Inflammatory macrophage treated with lipopolysaccharide for 4 hours (primary cell): ENCODE data around the gene GTF2F2.
"Not testable (repeated sequence)": the region's sequence is repeated elsewhere in the genome, so short reads cannot be mapped to it uniquely, and the experiment has no call there.

Experiments used
- DNase-seq: peaks from one replicate; pipeline ENCODE4 v3.0.0-alpha.2; 2020

The GTF2F2 gene

DNA sequence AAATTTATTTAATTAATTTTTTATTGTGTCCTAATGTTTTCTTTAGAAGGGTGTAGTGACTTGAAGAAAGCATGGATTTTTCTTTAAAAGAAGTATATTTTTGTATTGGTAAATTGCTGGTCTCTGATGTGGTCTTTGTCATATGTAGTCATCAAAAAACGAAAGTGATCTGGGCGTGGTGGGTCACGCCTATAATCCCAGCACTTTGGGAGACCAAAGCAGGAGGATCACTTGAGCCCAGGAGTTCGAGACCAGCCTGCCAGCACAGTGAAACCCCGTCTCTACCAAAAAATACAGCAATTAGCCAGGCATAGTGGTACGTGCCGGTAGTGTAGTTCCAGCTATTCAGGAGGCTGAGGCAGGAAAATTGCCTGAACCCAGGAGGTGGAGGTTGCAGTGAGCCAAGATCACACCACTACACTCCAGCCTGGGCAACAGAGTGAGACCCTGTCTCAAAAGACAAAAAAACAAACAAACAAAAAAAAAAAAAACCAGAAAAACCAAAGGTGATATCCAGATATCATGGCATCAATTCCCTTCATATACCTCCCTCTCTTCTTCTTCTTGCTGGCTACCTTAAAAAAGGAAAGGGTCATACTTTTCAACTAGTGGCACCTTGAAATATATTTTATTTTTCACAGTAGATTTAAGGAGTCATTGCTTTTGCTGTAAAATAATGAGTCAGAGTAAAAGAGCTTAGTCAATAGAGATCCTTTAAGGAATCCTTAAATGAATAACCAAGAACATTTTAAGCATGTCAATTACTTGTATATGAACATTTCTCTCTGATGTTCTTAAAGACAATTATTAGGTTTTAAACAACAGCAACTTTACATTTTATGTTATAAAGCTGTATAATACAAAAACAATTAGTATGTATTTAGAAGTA lies 60.6 kb downstream of the GTF2F2 start:
- DNase-seq, result no peak

DNA sequence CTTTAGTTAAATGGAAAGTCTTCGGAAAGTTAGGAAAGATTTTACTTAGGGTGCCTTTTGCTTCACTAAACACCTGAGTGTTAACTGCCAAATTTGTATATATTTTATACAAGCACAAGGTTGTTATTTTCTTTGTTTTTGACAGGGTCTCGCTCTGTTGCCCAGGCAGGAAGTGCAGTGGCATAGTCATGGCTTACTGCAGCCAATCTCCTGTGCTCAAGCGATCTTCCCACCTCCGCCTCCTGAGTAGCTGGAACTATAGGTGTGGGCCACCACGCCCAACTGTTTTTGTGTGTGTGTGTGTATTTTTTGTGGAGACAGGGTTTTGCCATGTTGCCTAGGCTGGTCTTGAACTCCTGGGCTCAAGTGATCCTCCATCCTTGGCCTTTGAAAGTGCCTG lies 64.4 kb downstream of the GTF2F2 start:
- no peak for DNase-seq

DNA sequence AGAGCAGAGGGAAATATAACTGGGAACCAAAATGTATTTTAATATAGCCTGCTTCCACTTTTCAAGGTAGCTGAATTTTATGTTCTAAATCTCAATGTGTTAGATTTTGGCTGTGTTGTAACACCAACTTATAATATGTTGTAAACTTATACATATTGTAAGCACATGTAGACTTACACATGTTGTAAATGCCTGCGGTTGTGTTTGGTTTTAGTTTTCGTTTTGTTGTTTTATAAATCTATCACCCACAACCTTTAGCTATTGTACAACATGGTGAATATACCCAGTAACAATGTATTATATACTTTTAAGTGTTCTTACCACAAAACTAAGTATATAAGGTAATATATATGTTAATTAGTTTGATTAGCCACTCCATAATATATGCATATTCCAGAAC lies 65.0 kb downstream of the GTF2F2 start:
- no peak for DNase-seq

DNA sequence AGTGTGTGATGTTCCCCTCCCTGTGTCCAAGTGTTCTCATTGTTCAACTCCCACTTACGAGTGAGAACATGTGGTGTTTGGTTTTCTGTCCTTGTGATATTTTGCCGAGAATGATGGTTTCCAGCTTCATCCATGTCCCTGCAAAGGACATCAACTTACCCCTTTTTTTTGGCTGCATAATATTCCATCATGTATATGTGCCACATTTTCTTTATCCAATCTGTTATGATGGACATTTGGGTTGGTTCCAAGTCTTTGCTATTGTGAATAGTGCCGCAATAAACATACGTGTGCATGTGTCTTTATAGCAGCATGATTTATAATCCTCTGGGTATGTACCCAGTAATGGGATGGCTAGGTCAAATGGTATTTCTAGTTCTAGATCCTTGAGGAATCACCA lies 68.8 kb downstream of the GTF2F2 start:
- DNase-seq, result not testable (repeated sequence)

DNA sequence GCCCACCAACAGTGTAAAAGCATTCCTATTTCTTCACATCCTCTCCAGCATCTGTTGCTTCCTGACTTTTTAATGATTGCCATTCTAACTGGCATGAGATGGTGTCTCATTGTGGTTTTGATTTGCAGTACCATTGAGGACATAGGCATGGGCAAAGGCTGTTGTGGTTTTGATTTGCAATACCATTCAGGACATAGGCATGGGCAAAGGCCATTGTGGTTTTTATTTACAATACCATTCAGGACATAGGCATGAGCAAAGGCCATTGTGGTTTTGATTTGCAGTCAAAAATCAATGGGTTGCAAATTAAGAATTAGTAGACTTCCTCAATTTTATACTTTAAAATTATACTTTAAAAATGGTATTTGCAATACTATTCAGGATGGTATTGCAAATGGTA lies 69.2 kb downstream of the GTF2F2 start:
- peak; percentile 23 for DNase-seq

DNA sequence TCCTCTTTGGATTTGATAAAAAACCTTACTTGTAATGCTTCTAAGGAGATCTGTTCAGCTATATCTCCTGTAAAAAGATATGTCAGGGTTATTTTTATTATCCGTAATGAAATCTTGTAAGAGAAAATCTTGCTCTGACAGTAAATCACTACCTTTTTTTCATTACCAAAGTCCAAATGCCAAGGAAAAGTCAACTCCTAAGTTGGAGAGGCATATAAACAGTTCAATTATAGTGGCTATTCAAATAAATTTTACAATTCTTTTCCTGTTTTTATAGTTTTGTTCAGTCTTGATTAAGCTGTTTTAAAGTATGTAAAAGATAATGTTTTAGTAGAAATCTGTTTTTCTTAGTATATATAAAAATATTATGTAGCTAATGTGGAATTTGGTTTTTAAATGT lies 71.6 kb downstream of the GTF2F2 start:
- DNase-seq, result no peak

DNA sequence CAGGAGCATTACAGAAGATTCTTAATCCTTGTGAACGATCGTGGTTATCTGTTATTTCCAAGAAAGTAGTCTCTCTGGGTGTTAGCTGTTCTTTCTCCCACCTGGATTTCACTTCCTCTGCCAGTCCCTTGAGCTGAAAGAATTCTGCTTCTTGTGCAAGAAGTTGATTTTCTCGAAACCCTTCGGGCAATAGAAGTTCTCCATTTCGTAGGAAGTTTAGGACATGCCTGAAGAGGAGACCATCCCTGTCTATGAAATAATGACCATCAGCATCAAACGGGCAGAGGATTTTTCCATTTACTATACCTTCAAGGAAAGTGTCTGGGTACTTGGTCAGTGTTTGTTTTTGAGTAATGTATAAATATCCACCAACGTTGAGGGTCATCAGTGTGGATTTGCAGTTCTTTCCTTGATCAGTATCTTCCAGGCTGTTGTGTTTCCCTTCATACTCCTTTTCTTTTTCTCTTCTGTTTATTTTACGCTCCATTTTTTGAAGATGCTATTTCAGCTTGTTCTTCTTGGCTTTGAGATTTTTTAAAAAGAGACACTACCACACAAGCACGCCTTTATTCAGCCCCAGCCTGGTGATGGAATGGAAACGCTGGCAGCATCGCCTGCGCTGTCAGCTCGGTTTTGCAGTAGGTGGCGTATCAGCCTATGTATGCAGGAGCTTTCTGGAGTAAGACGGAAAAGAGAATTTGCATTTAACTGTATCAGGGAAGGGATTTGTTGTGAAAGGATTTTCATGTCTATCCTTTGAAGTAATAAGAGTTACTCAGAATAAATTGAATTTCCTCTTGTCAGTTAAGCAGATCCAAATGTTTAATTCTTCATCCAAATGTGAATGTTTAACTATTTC lies 74.0 kb downstream of the GTF2F2 start:
- DNase-seq, result peak; percentile 50

DNA sequence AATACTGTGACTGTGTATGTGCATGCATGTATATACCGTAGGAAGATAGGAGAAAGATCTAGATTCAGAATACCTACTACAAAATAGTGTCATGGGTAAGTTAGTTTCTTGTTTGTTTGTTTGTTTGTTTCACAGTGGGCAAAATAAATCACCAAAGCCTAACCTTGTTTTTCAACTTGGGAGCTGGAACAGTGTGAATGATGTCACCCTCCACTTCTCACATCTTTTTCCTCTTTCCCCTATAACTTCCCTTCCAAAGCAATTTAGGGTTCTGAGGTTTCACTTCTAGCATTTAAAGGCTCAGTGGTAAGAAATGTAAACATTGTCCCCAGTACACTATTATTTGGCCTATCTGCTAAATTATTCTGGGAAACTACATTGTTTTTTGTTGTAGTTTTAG lies 75.1 kb downstream of the GTF2F2 start:
- DNase-seq, result peak; percentile 69

DNA sequence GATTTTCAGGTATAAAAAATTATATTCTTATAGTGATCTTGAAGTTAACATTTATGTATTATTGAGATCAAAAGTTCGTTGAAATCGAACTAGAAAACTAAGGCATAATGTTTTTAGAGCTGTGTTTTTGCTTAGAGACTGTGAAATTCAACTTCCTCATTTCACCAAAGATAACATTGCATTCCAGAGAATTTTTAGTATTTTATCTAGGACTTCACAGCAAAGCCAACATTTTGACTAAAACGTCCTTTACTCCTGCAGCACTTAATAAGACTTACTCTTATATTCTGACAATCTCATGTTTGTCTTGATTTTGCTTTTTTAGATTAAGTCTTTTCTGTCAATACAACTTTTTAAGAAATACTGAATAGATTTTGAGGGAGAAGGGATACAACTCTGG lies 75.8 kb downstream of the GTF2F2 start:
- peak; percentile 10 for DNase-seq

DNA sequence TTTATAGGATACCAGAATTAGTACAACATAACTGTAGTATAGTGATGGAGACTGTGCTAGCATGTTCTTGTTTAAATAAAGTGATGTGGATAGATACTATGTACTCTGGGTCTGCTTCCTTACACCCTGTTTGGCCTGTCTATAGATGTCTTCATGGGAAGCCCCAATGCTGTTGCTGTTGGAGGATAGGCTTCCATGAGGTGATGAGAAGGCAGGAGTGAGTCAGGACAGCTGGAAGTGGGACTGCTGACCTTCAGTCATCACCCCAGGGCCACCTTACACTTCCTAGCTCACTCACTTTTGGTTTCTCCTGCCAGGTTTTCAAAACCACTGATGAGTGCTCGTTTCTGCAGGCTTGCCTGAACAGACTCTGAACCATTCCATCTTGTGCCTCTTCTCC lies 76.3 kb downstream of the GTF2F2 start:
- peak; percentile 36 for DNase-seq

DNA sequence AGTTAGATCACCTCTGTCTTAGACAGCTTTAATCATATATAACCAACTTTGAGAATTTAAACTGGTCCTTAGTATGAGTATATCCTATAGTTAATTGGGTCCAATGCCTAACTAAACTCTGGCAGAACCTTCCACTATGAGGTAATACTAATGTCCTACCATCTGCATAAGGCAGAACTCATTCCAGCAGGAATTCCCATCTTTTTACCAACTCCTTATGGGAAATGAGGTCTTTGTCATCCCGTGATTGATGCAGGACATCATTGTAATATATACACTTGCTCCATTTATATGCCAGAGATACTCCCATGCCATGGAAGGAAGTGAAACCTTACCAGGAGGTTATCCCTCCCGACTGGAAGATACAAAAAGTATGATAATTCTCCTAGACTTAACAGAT lies 77.7 kb downstream of the GTF2F2 start:
- DNase-seq, result no peak

DNA sequence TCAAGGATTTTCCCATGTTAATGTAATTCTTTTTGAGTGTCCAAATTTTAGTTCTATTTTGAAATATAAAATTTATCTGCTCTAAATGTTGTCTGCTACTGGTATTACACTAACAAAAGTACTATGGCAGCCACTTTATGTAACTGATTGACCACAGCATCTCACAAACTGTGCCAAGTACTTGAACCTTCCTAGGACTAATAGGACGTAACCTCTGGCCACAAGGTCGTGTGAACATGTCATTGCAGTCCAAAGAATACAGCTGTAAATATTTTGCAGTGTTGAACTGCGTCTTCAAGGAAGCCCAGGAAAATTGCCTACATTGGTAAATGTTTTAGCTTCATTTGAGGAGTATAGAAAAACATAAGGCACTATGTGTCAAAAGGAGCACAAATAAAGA lies 78.6 kb downstream of the GTF2F2 start:
- DNase-seq, result no peak

DNA sequence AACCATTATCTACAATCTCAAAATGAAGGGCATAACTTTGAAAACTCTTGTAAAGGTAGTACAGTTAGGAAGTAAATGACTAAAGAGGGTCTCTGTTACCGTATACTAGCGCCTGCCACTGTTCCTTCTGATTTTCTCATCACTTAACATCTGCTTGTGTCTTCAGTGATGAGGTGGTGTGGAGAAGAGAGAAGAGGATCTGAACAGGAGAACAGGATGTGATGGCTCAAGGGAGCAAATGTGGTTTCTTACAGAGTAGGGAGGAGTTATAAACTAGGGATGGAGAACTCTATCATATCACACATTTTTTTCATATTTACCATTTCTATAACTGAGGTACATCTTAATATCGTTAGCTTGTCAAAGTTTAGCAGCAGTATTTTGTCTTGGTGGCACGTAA lies 79.4 kb downstream of the GTF2F2 start:
- DNase-seq, result no peak

DNA sequence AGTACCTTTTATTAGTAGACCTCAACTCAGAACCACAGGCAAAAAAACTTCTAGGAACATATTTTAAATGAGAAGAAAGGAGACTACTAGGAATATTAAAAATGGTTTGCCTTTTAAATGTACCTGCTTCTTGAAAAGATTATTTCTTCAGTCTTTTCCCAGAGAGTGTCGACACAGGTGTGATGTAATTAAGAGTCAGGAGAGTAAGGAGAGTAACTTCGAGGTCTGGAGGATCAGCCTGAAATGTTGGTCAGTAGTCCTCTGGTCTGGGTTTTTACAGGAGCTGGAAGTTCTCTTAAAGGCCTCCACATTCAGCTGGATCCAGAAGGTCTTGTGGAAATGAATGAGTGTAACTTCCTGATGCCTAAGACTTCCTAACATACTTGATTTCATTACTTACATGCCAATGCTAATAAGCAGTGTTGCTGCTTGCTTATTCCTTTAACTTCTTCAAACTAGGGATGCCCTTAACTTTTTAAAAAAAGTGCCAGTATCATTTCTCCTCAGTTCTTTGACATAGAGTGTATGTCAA lies 80.5 kb downstream of the GTF2F2 start, which contains the start of gene KCTD4:
Gene KCTD4 (minus strand): TSS at position 345 of the 532 bp plus-strand sequence. CDS start 6,478 bp downstream, outside the sequence.
- DNase-seq, result no peak

DNA sequence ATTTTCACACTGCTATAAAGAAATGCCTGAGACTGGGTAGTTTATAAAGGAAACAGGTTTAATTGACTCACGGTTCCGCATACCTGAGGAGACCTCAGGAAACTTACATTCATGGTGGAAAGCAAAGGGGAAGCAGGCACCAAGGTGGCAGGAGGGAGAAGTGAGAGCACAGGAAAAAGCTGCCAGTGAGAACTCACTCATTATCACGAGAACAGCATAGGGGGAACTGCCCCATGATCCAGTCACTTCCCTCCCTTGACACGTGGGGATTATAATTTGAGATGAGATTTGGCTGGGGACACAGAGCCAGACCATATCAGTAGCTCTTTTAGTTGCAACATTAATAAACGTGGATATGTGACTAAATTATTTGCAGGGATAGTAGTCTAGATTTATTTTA lies 84.8 kb downstream of the GTF2F2 start:
- peak; percentile 39 for DNase-seq

DNA sequence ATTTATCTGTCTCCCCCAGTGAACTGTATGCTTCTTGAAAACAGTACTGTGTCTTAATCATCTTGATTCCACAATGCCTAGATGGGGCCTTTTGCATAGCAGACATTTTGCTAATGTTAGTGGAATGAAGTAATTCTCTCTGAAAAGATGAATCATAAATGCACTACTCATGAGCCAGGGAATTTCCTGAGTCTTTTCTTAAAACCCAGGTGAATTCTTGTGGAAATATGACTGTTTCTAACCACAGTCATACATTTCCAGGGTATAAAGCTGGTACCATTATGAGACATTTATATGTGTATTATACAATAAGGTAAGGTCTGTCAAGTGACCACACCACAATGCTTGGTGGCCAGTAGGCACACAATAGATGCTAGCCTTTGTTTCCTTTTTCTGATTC lies 86.0 kb downstream of the GTF2F2 start:
- DNase-seq, result peak; percentile 85

DNA sequence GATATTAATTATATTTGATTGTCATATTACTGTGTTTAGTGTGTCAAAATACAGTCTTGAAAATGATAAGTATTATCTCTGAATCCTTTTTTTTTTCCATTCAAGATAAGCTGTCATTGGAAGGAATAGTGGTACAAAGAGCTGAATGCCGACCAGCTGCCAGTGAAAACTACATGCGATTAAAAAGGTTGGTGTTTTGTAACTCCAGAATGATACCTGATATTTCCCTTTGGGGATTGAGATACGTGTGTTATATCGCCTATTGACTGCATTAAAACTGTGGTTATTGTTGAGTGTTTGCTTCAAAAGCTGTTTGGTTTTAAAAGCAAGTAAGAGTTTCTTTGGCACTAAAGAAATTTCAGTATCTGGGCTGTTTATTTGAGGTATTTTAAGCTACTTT lies 87.0 kb downstream of the GTF2F2 start:
- DNase-seq, result no peak

DNA sequence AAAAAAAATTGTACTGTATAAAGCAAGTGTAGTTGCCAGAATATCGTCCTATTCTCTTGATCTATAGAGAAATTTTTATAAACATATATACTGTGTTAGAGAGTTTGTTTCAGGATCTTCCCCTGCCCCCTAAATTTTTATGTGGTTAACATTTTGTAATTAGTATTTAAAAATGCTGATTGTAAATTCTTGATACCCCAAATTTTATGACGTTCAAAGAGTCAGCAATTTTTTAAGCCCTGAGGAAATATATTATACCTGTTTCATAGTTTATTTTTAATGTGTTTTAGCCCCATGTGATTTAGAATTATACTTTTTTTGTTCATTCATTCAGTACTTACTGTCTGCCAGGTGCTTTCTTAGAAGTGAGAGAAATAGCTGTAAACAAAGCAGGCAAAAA lies 87.8 kb downstream of the GTF2F2 start:
- DNase-seq, result no peak

DNA sequence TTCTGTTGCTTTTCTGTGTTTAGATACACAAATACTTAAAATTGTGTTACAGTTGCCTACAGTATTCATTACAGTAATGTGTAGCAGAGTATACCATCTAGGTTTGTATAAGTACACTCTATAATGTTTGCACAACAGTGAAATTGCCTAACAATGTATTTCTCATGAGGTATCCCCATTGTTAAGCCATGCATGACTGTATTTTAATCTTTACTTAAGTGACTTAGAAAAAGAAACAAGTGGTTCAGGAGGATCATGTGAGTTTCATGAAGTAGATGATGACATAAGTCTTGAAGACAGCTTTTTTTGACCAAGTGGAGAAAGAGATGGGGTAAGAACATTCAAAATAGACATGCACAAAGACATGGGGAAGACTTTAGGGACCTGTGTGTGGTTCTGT lies 88.9 kb downstream of the GTF2F2 start:
- peak; percentile 97 for DNase-seq

DNA sequence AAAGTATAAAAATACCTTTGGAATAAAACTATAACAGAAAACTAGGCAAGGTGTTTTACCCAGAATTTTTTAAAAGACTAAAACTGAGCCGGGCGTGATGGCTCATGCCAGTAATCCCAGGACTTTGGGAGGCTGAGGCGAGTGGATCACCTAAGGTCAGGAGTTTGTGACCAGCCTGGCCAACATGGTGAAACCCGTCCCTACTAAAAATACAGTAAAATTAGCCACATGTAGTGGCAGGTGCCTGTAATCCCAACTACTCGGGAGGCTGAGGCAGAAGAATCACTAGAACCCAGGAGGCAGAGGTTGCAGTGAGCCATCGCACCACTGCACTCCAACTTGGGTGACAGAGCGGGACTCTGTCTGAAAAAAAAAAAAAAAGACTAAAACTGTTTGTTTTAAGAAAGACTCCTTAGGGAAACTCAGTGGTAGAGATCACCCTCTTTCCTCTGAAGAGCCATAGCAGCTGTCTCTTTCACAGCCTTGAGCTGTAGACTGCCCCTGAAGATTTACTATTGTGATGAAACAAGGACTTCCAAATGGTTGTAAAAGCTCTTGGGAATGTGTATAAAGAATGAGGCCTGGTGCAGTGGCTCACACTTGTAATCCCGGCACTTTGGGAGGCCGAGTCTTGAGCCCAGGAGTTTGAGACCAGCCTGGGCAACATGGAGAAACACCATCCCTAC lies 95.2 kb downstream of the GTF2F2 start:
- no peak for DNase-seq

DNA sequence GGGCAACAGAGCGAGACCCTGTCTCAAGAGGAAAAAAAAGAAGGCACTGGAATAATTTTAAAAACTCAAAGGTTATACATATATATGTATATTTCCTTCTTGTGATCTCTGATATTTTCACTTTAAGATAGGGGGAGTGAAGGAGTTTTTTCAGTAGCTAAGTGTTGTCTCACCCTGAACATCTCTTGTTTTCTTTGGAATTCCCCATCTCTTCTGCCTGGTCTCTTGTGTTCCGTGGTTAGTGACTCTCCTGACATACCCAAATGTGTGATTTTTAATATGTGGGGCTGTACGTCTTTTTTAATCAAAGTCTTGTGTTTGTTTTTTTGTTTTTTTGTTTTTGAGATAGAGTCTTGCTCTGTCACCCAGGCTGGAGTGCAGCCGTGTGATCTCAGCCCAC lies 95.9 kb downstream of the GTF2F2 start:
- DNase-seq, result no peak

DNA sequence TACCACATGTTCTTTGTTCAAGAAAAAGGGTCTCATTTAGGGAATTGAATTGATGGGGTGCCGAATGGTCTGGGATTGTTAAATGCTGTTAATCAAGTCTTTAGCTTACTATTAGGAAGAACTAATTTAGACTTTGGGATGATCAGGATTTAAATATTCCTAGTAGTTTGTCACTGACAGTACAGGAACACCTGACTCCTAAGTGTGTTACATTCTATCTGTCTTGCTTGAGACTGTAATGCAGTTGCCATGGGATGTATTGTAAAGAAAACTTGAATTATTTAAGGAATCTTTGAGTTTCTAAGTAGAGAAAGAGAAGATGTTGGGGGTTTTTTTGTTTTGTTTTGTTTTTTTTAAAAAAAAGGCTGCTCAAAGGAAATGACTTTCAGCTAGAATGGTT lies 98.4 kb downstream of the GTF2F2 start:
- no peak for DNase-seq
